ENCODE data around the gene FRMD4A. TPM values are rescaled to one million over a fixed set of nuclear protein-coding genes. Genes with fewer than 3 reads are reported as not detected.
"Not testable (repeated sequence)": the region's sequence is repeated elsewhere in the genome, so short reads cannot be mapped to it uniquely, and the experiment has no call there.

FRMD4A gene
- total RNA-seq, 2 experiments from 2014 or later = 0.30 to 0.35 TPM

DNA sequence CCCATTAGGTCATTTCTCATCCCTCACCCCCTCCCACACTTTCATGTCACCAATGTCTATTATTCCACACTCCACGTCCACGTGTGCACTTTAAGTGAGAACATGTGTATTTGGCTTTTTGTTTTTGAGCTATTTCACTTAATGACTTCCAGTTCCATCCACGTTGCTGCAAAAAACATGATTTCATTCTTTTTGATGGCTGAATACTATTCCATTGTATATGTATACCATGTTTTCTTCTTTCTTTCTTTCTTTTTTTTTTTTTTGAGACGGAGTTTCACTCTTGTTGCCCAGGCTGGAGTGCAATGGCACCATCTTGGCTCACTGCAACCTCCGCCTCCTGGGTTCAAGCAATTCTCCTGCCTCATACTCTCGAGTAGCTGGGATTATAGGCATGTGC, 502.4 kb downstream of the FRMD4A start:
- CTCF ChIA-PET, H3K4me1 Mint-ChIP-seq: not testable (repeated sequence)

GRCh38 chr10:13827076-13827797, 503.5 kb downstream of the FRMD4A start:
- no peaks in the 10 kb centered on the region for H3K9me3 Mint-ChIP-seq
- H3K4me1 Mint-ChIP-seq = peaks cover 2% of the 10 kb centered on the region
- peaks cover 8% of the 10 kb centered on the region for H3K27me3 Mint-ChIP-seq
- no peak overlapping the region for H3K4me3 Mint-ChIP-seq
- H3K27ac Mint-ChIP-seq = no peak overlapping the region
- DNase-seq = no peak
- H3K36me3 Mint-ChIP-seq (ENCODE audit: low read depth) = no peaks in the 10 kb centered on the region
- ChIA-PET CTCF (no interaction called here), POLR2A (no interaction called here)

More for the DNA sequence above, 502.4 kb downstream of the FRMD4A start:
- DNase-seq; H3K27me3 Mint-ChIP-seq; POLR2A ChIA-PET; H3K4me3 Mint-ChIP-seq; H3K27ac Mint-ChIP-seq; H3K36me3 Mint-ChIP-seq (ENCODE audit: low read depth); H3K9me3 Mint-ChIP-seq: not testable (repeated sequence)

DNA sequence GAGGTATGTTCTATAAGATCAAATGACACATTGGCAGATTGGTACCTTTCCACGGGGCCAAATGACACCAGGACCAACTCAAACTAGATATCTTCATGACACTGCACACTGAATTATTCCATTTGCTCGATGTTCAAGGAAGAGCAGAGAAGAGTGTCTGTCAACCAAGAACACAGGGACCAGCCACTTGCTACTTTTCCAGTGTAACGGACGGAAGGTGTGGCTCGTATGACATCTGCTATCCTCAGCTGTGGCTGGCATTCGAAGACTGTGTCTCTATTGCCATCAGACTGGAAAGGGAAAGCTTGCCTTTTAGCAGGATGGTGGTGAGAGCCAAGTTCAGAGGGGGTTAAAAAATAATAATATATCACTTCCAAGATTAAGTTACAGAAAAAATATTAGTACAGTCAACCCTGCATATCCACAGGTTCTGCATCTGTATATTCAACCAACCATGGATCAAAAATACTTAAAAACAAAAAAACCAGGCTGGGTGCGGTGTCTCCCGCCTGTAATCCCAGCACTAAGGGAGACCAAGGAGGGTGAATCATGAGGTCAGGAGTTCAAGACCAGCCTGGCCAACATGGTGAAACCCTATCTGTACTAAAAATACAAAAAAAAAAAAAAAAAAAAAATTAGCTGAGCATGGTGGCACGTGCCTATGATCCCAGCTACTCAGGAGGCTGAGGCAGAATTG, 506.9 kb downstream of the FRMD4A start:
- no peak for DNase-seq
- Mint-ChIP-seq H3K27ac (no peak overlapping the region), H3K9me3 (no peaks in the 10 kb centered on the region), H3K36me3 (ENCODE audit: low read depth) (no peaks in the 10 kb centered on the region), H3K27me3 (peaks cover 8% of the 10 kb centered on the region), H3K4me1 (peaks cover 12% of the 10 kb centered on the region), H3K4me3 (no peak overlapping the region)
- POLR2A ChIA-PET = no interaction called here
- CTCF ChIA-PET = no interaction called here

- POLR2A ChIA-PET = no interaction called here
Measured at GRCh38 chr10:13823096-13823708, 507.5 kb downstream of the FRMD4A start.

GRCh38 chr10:13822490-13822889, 508.2 kb downstream of the FRMD4A start:
- POLR2A ChIA-PET = no interaction called here
- Mint-ChIP-seq H3K36me3 (ENCODE audit: low read depth) (peaks cover 2% of the 10 kb centered on the region), H3K27ac (no peak overlapping the region), H3K27me3 (peaks cover 8% of the 10 kb centered on the region), H3K4me3 (no peak overlapping the region), H3K4me1 (peaks cover 12% of the 10 kb centered on the region), H3K9me3 (peaks cover 6% of the 10 kb centered on the region)
- CTCF ChIA-PET = no interaction called here
- DNase-seq = no peak

More at GRCh38 chr10:13823096-13823708, 507.5 kb downstream of the FRMD4A start:
- peaks cover 12% of the 10 kb centered on the region for H3K4me1 Mint-ChIP-seq
- peaks cover 8% of the 10 kb centered on the region for H3K27me3 Mint-ChIP-seq
- peaks cover 2% of the 10 kb centered on the region for H3K36me3 Mint-ChIP-seq (ENCODE audit: low read depth)
- H3K9me3 Mint-ChIP-seq = peaks cover 2% of the 10 kb centered on the region
- no peak for DNase-seq
- no peak overlapping the region for H3K4me3 Mint-ChIP-seq
- CTCF ChIA-PET = no interaction called here
- H3K27ac Mint-ChIP-seq = no peak overlapping the region

DNA sequence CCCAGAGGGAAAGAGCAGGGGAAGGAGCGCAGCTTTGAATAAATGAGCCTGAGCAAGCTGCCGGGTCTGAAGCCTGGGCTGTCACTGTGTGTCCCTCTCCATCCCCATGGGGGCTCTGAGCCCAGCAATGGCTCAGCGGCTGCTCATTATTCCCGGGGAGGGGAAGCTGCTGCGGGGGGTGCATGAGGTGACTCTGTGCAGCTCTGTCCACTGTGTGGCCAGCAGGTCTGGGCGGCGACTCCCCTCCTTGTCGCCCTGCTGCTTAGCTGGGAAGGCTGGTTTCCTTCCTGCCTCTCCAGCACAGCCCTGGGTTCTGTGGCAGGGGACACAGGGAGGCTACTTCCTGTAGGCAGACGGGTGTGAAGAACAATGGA, 509.8 kb downstream of the FRMD4A start:
- no peak overlapping the region for H3K27ac Mint-ChIP-seq
- H3K9me3 Mint-ChIP-seq = peaks cover 10% of the 10 kb centered on the region
- ChIA-PET CTCF (interaction anchor here (0.7 kb wide), 1 partner anchor 42 kb away, joined by 4 read pairs; no protein-coding TSS in a partner anchor), POLR2A (interaction anchor here (0.8 kb wide), 1 partner anchor 364 kb away, joined by 3 read pairs; no protein-coding TSS in a partner anchor)
- no peak for DNase-seq
- peaks cover 2% of the 10 kb centered on the region for H3K36me3 Mint-ChIP-seq (ENCODE audit: low read depth)
- peaks cover 5% of the 10 kb centered on the region for H3K27me3 Mint-ChIP-seq
- H3K4me3 Mint-ChIP-seq = no peak overlapping the region
- H3K4me1 Mint-ChIP-seq = peaks cover 12% of the 10 kb centered on the region

GRCh38 chr10:13820119-13820963, 510.4 kb downstream of the FRMD4A start:
- DNase-seq = peak; percentile 23
- H3K27me3 Mint-ChIP-seq = peaks cover 4% of the 10 kb centered on the region
- H3K36me3 Mint-ChIP-seq (ENCODE audit: low read depth) = peaks cover 2% of the 10 kb centered on the region
- ChIA-PET CTCF (interaction anchor here (0.7 kb wide), 1 partner anchor 41 kb away, joined by 4 read pairs; no protein-coding TSS in a partner anchor), POLR2A (interaction anchor here (0.8 kb wide), 1 partner anchor 365 kb away, joined by 3 read pairs; no protein-coding TSS in a partner anchor)
- no peak overlapping the region for H3K4me3 Mint-ChIP-seq
- peaks cover 12% of the 10 kb centered on the region for H3K4me1 Mint-ChIP-seq
- peaks cover 10% of the 10 kb centered on the region for H3K9me3 Mint-ChIP-seq
- H3K27ac Mint-ChIP-seq = no peak overlapping the region

GRCh38 chr10:13816195-13816925, 514.4 kb downstream of the FRMD4A start:
- Mint-ChIP-seq H3K9me3 (peaks cover 10% of the 10 kb centered on the region), H3K4me1 (peaks cover 15% of the 10 kb centered on the region), H3K27ac (no peak overlapping the region), H3K27me3 (no peaks in the 10 kb centered on the region), H3K4me3 (no peak overlapping the region), H3K36me3 (ENCODE audit: low read depth) (peaks cover 2% of the 10 kb centered on the region)
- ChIA-PET POLR2A (interaction anchor here (1.2 kb wide), 1 partner anchor 369 kb away, joined by 3 read pairs; no protein-coding TSS in a partner anchor), CTCF (no interaction called here)
- DNase-seq = no peak

- CTCF ChIA-PET = no interaction called here
- POLR2A ChIA-PET = no interaction called here
- DNase-seq = no peak
- H3K4me1 Mint-ChIP-seq = peaks cover 13% of the 10 kb centered on the region
- no peak overlapping the region for H3K4me3 Mint-ChIP-seq
- H3K36me3 Mint-ChIP-seq (ENCODE audit: low read depth) = peaks cover 2% of the 10 kb centered on the region
- no peak overlapping the region for H3K27ac Mint-ChIP-seq
- H3K9me3 Mint-ChIP-seq = peaks cover 10% of the 10 kb centered on the region
- no peaks in the 10 kb centered on the region for H3K27me3 Mint-ChIP-seq
Measured at GRCh38 chr10:13815756-13816155, 515.0 kb downstream of the FRMD4A start.

- no peak overlapping the region for H3K27ac Mint-ChIP-seq
- no peak for DNase-seq
- ChIA-PET CTCF (no interaction called here), POLR2A (no interaction called here)
- H3K4me1 Mint-ChIP-seq = peaks cover 16% of the 10 kb centered on the region
- H3K4me3 Mint-ChIP-seq = no peak overlapping the region
- H3K36me3 Mint-ChIP-seq (ENCODE audit: low read depth) = peaks cover 2% of the 10 kb centered on the region
- H3K27me3 Mint-ChIP-seq = no peaks in the 10 kb centered on the region
- peaks cover 10% of the 10 kb centered on the region for H3K9me3 Mint-ChIP-seq
Measured at GRCh38 chr10:13813550-13813949, 517.2 kb downstream of the FRMD4A start.

- peaks cover 7% of the 10 kb centered on the region for H3K9me3 Mint-ChIP-seq
- H3K27me3 Mint-ChIP-seq = no peaks in the 10 kb centered on the region
- no peak overlapping the region for H3K27ac Mint-ChIP-seq
- ChIA-PET POLR2A (no interaction called here), CTCF (no interaction called here)
- H3K4me3 Mint-ChIP-seq = no peak overlapping the region
- no peaks in the 10 kb centered on the region for H3K36me3 Mint-ChIP-seq (ENCODE audit: low read depth)
- peaks cover 16% of the 10 kb centered on the region for H3K4me1 Mint-ChIP-seq
- no peak for DNase-seq
Measured at GRCh38 chr10:13812804-13813203, 517.9 kb downstream of the FRMD4A start.

DNA sequence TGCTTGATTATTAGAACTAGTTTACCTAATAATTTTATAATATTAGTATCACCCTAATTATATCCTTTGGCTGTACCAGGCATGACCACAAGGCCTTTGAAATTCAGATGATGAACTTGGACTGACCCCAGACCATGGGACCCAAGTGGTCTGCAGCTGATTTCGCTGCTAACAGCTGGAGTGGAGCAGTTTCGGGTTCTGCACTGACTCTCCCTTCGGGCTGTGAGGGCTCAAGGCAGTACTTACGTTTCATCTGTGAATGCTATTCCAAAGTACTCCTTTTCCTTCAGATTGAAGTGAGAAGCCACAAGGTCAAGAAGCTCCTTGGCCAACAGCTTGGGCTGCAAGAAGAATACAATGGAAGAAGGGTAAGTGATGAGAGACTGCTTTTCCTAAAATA, 520.2 kb downstream of the FRMD4A start:
- H3K27ac Mint-ChIP-seq = no peak overlapping the region
- no peaks in the 10 kb centered on the region for H3K36me3 Mint-ChIP-seq (ENCODE audit: low read depth)
- no peaks in the 10 kb centered on the region for H3K9me3 Mint-ChIP-seq
- H3K27me3 Mint-ChIP-seq = no peaks in the 10 kb centered on the region
- POLR2A ChIA-PET = no interaction called here
- DNase-seq = no peak
- H3K4me3 Mint-ChIP-seq = no peak overlapping the region
- CTCF ChIA-PET = no interaction called here
- peaks cover 18% of the 10 kb centered on the region for H3K4me1 Mint-ChIP-seq

Measured in activated CD4-positive, alpha-beta memory T cell treated with anti-CD3 and anti-CD28 coated beads, Interleukin-2, amount 10 ng/mL, durations not matched to agents 7 days and 5 days (primary cell).